ENCODE measurements around the gene NTHL1. TPM values are rescaled to one million over a fixed set of nuclear protein-coding genes. Genes with fewer than 3 reads are reported as not detected.

NTHL1 gene
- total RNA-seq, 4 donors from 2014 or later, result 3.5 to 13.6 (median 6.4) TPM

GRCh38 chr16:2072926-2073325, 25.3 kb upstream of the NTHL1 start:
- Histone ChIP-seq H3K27ac (no peak overlapping the region), H3K36me3 (peaks cover 0 to 87% of the 10 kb centered on the region in 2 donors), H3K4me3 (no peak overlapping the region), H3K9me3 (no peaks in the 10 kb centered on the region), H3K4me1 (no peaks in the 10 kb centered on the region), H3K27me3 (no peaks in the 10 kb centered on the region)
- ATAC-seq (no peak), DNase-seq (no peak)
- in situ Hi-C loops (cut with MboI; ENCODE audit: low sequenced_read_pairs in 4 of 4) (no loop called here), intact Hi-C loops (cut with DNase I; ENCODE audit: low total_unique reads) (no loop called here)
- TF ChIP-seq CTCF (IDR thresholded peaks at IDR 0.05 in 4 of 5, conservative IDR thresholded peaks at IDR 0.05 in 1 of 5) (no peak), POLR2A (IDR thresholded peaks at IDR 0.05) (no peak)

GRCh38 chr16:2071454-2072202, 24.0 kb upstream of the NTHL1 start:
- H3K4me3 ChIP-seq, result no peak overlapping the region
- no peaks in the 10 kb centered on the region for H3K27me3 ChIP-seq
- no peak for DNase-seq
- TF ChIP-seq CTCF (IDR thresholded peaks at IDR 0.05 in 4 of 5, conservative IDR thresholded peaks at IDR 0.05 in 1 of 5), result no peak
- no peak for TF ChIP-seq POLR2A (IDR thresholded peaks at IDR 0.05)
- intact Hi-C loops (cut with DNase I; ENCODE audit: low total_unique reads) (no loop called here), in situ Hi-C loops (cut with MboI; ENCODE audit: low sequenced_read_pairs in 4 of 4) (no loop called here)
- H3K36me3 ChIP-seq, result peaks cover 0 to 87% of the 10 kb centered on the region in 2 donors
- no peaks in the 10 kb centered on the region for H3K4me1 ChIP-seq
- ATAC-seq, result no peak
- no peaks in the 10 kb centered on the region for H3K9me3 ChIP-seq
- no peak overlapping the region for H3K27ac ChIP-seq

GRCh38 chr16:2070576-2071453, 23.2 kb upstream of the NTHL1 start:
- H3K27me3 ChIP-seq, result no peaks in the 10 kb centered on the region
- in situ Hi-C loops (cut with MboI; ENCODE audit: low sequenced_read_pairs in 4 of 4), result no loop called here
- DNase-seq (no peak), ATAC-seq (no peak)
- intact Hi-C loops (cut with DNase I; ENCODE audit: low total_unique reads), result no loop called here
- H3K36me3 ChIP-seq, result peaks cover 0 to 87% of the 10 kb centered on the region in 2 donors
- H3K4me3 ChIP-seq, result no peak overlapping the region
- no peak overlapping the region for H3K27ac ChIP-seq
- no peaks in the 10 kb centered on the region for H3K4me1 ChIP-seq
- TF ChIP-seq POLR2A (IDR thresholded peaks at IDR 0.05) (no peak), CTCF (IDR thresholded peaks at IDR 0.05 in 4 of 5, conservative IDR thresholded peaks at IDR 0.05 in 1 of 5) (no peak)
- no peaks in the 10 kb centered on the region for H3K9me3 ChIP-seq

GRCh38 chr16:2066139-2066538, 18.5 kb upstream of the NTHL1 start:
- no peak for TF ChIP-seq POLR2A (IDR thresholded peaks at IDR 0.05)
- no peak for TF ChIP-seq CTCF (IDR thresholded peaks at IDR 0.05 in 4 of 5, conservative IDR thresholded peaks at IDR 0.05 in 1 of 5)
- intact Hi-C loops (cut with DNase I; ENCODE audit: low total_unique reads), result no loop called here

More at GRCh38 chr16:2066139-2066538, 18.5 kb upstream of the NTHL1 start:
- H3K4me1 ChIP-seq, result no peaks in the 10 kb centered on the region
- H3K27ac ChIP-seq, result no peak overlapping the region
- ATAC-seq (no peak), DNase-seq (no peak)
- no peaks in the 10 kb centered on the region for H3K27me3 ChIP-seq
- H3K9me3 ChIP-seq, result no peaks in the 10 kb centered on the region
- in situ Hi-C loops (cut with MboI; ENCODE audit: low sequenced_read_pairs in 4 of 4), result no loop called here
- no peak overlapping the region for H3K4me3 ChIP-seq
- H3K36me3 ChIP-seq, result peaks cover 0 to 83% of the 10 kb centered on the region in 2 donors

Data from gastrocnemius medialis (tissue), 4 donors.